ENCODE measurements around the gene TYMS. TPM values are rescaled to one million over a fixed set of nuclear protein-coding genes. Genes with fewer than 3 reads are reported as not detected.

The TYMS gene
- total RNA-seq, 1 experiment from 2014 or later = 140 TPM

- H3K4me2 ChIP-seq (ENCODE audit: insufficient read depth, insufficient read length, low read length) = no peak overlapping the region
- Mint-ChIP-seq H3K27ac (no peak overlapping the region; a peak in 1 of 7 replicates), H3K4me1 (0 out of 4 replicates have a peak, but pooled peaks cover 0 to 4% of the 10 kb centered on the region in 2 experiments), H3K27me3 (ENCODE audit: low read depth) (no peaks in the 10 kb centered on the region), H3K4me3 (no peak overlapping the region), H3K36me3 (ENCODE audit: insufficient read depth in 1 of 3, low read depth in 3 of 3) (peaks cover 43 to 68% (median 68%) of the 10 kb centered on the region in 3 experiments), H3K9me3 (peaks cover 12 to 14% of the 10 kb centered on the region in 2 experiments)
- no peak overlapping the region for H2AFZ ChIP-seq (ENCODE audit: low read length)
- H3K79me1 ChIP-seq (ENCODE audit: insufficient read depth, low read depth, low read length, poor library complexity, severe bottlenecking) = no peaks in the 10 kb centered on the region
- no peaks in the 10 kb centered on the region for H4K20me1 ChIP-seq (ENCODE audit: control insufficient read depth, insufficient read depth, insufficient read length)
- H3K9me3 ChIP-seq (ENCODE audit: control insufficient read depth, low read depth, low read length) = no peaks in the 10 kb centered on the region
- H2AK5ac ChIP-seq (ENCODE audit: insufficient read length, low read length) = no peak overlapping the region
- H2BK15ac ChIP-seq (ENCODE audit: low read depth, low read length) = no peak overlapping the region
- no peak overlapping the region for H3K27ac ChIP-seq (ENCODE audit: insufficient read length, low read depth, low read length)
- H3K23me2 ChIP-seq (ENCODE audit: insufficient read length, low read depth, low read length, poor library complexity, severe bottlenecking) = no peaks in the 10 kb centered on the region
- H3K9ac ChIP-seq (ENCODE audit: extremely low read depth, insufficient read length, low read length) = no peak overlapping the region
- DNase-seq = no peak
- H4K8ac ChIP-seq (replicated peaks; ENCODE audit: insufficient read length, low read depth, low read length) = no peak overlapping the region
- no peak overlapping the region for H4K5ac ChIP-seq (ENCODE audit: insufficient read length, low read depth, low read length)
- H3K4me1 ChIP-seq (ENCODE audit: insufficient read depth, low read length) = no peaks in the 10 kb centered on the region
- H2BK5ac ChIP-seq (ENCODE audit: insufficient read length, low read length) = no peak overlapping the region
- H3T11ph ChIP-seq (ENCODE audit: low read length) = no peak overlapping the region
- no peak overlapping the region for H3K14ac ChIP-seq (ENCODE audit: insufficient read depth, low read length)
- no peak overlapping the region for H2BK20ac ChIP-seq (ENCODE audit: low read depth, low read length, poor library complexity, severe bottlenecking)
- peaks cover 5% of the 10 kb centered on the region; the same call in 1 of the 2 replicates for H3K79me2 ChIP-seq (ENCODE audit: insufficient read depth, low read length)
- no peak overlapping the region for H3K18ac ChIP-seq (ENCODE audit: insufficient read length, low read depth, low read length)
- no peak overlapping the region for H4K91ac ChIP-seq (ENCODE audit: insufficient read length, low read depth, low read length)
- 100% methylated on average over 2 of the region's 3 CpGs for WGBS (ENCODE audit: extremely low coverage, insufficient read length, low lambda C conversion rate)
- H2BK120ac ChIP-seq (ENCODE audit: low read depth, low read length, poor library complexity, severe bottlenecking) = no peak overlapping the region
- H3K23ac ChIP-seq (ENCODE audit: insufficient read length, low read depth, low read length) = no peak overlapping the region
- H3K56ac ChIP-seq (ENCODE audit: insufficient read length, low read depth, low read length) = no peak overlapping the region
- H3K4ac ChIP-seq (ENCODE audit: low read depth, low read length) = no peak overlapping the region
- H3K27me3 ChIP-seq (ENCODE audit: insufficient read depth, low read length) = no peaks in the 10 kb centered on the region
- no peak overlapping the region for H2BK12ac ChIP-seq (ENCODE audit: insufficient read length, low read depth, low read length)
- no peak for TF ChIP-seq CTCF (conservative IDR thresholded peaks at IDR 0.05)
Measured at GRCh38 chr18:666628-667027, 9.2 kb downstream of the TYMS start.
